Measurements from ENCODE around the gene ZNF276.
"Not testable (repeated sequence)": the region's sequence is repeated elsewhere in the genome, so short reads cannot be mapped to it uniquely, and the experiment has no call there.

GRCh38 chr16:89783952-89784351, 62.6 kb downstream of the ZNF276 start:
- not testable (repeated sequence) for TF ChIP-seq TAF1 (IDR thresholded peaks at IDR 0.05; ENCODE audit: borderline replicate concordance, low read depth, low read length); CTCF (IDR thresholded peaks at IDR 0.05); EZH2phosphoT487 (IDR thresholded peaks at IDR 0.05; ENCODE audit: borderline replicate concordance, low read depth); RCOR1 (IDR thresholded peaks at IDR 0.05; ENCODE audit: low read length); GABPA (IDR thresholded peaks at IDR 0.05; ENCODE audit: low read depth); POLR2AphosphoS5 (IDR thresholded peaks at IDR 0.05; ENCODE audit: low read depth, low read length); JUND (IDR thresholded peaks at IDR 0.05); NFIC (IDR thresholded peaks at IDR 0.05; ENCODE audit: borderline replicate concordance)

Data from SK-N-SH (cell line).